HG02571 (cell line): ENCODE measurements around the gene OR2V2.

Experiments
- ATAC-seq: cut with Tn5 transposase; IDR thresholded peaks from one replicate; pipeline ENCODE4 v1.9.1; 2021; ENCODE audit warnings: mild to moderate bottlenecking, moderate library complexity; ENCODE audit not compliant: unreplicated experiment

The OR2V2 gene

GRCh38 chr5:181189962-181190710 lies 42.8 kb downstream of the OR2V2 start:
- ATAC-seq, result no peak

GRCh38 chr5:181190711-181191525 lies 43.5 kb downstream of the OR2V2 start:
- ATAC-seq, result peak; percentile 6

- peak; percentile 47 for ATAC-seq
These were observed 44.3 kb downstream of the OR2V2 start for GRCh38 chr5:181191526-181192336.

GRCh38 chr5:181192337-181193046 lies 45.1 kb downstream of the OR2V2 start:
- no peak for ATAC-seq

- no peak for ATAC-seq
These were observed 46.3 kb downstream of the OR2V2 start for GRCh38 chr5:181193656-181194055.

- ATAC-seq, result no peak
These were observed 47.3 kb downstream of the OR2V2 start for GRCh38 chr5:181194489-181195248.

- no peak for ATAC-seq
These were observed 47.9 kb downstream of the OR2V2 start for GRCh38 chr5:181195249-181195761.

- no peak for ATAC-seq
These were observed 50.1 kb downstream of the OR2V2 start for GRCh38 chr5:181197326-181197951.

- no peak for ATAC-seq
These were observed 50.8 kb downstream of the OR2V2 start for GRCh38 chr5:181198106-181198685.

GRCh38 chr5:181198905-181199519 lies 51.6 kb downstream of the OR2V2 start:
- peak; percentile 71 for ATAC-seq

- ATAC-seq, result no peak
These were observed 52.7 kb downstream of the OR2V2 start for GRCh38 chr5:181199881-181200638.

GRCh38 chr5:181200816-181201215 lies 53.4 kb downstream of the OR2V2 start:
- ATAC-seq, result no peak

GRCh38 chr5:181203093-181203711 lies 55.8 kb downstream of the OR2V2 start:
- no peak for ATAC-seq

- no peak for ATAC-seq
These were observed 56.4 kb downstream of the OR2V2 start for GRCh38 chr5:181203777-181204112.

GRCh38 chr5:181204113-181204825 lies 56.9 kb downstream of the OR2V2 start:
- no peak for ATAC-seq

- ATAC-seq, result no peak
These were observed 57.7 kb downstream of the OR2V2 start, which contains the start of gene TRIM7 for GRCh38 chr5:181204826-181205760. Gene TRIM7 (minus strand): TSS chr5:181205196. CDS start chr5:181205110, 86 bp downstream.
